ENCODE results near the gene TMEM175. TPM values are rescaled to one million over a fixed set of nuclear protein-coding genes. Genes with fewer than 3 reads are reported as not detected.
A peak's percentile ranks its signal among the peaks of the same experiment; 100 is the strongest.
"Not testable (repeated sequence)": the region's sequence is repeated elsewhere in the genome, so short reads cannot be mapped to it uniquely, and the experiment has no call there.

TMEM175 gene
- total RNA-seq, 1 donor = 28.3 TPM

- no peak for DNase-seq (ENCODE audit: low read depth in 2 of 3, low spot score in 2 of 3)
Observed at GRCh38 chr4:998096-998691, 65.9 kb downstream of the TMEM175 start.

- DNase-seq (ENCODE audit: low read depth in 2 of 3, low spot score in 2 of 3) = not testable (repeated sequence)
Observed at GRCh38 chr4:999240-999863, 67.1 kb downstream of the TMEM175 start.

- DNase-seq (ENCODE audit: low read depth in 2 of 3, low spot score in 2 of 3) = no peak
Observed at GRCh38 chr4:999882-1000425, 67.7 kb downstream of the TMEM175 start.

GRCh38 chr4:1000686-1001260 lies 68.5 kb downstream of the TMEM175 start:
- DNase-seq (ENCODE audit: low read depth in 2 of 3, low spot score in 2 of 3) = no peak

GRCh38 chr4:1001561-1002130 lies 69.4 kb downstream of the TMEM175 start:
- no peak for DNase-seq (ENCODE audit: low read depth in 2 of 3, low spot score in 2 of 3)

- DNase-seq (ENCODE audit: low read depth in 2 of 3, low spot score in 2 of 3) = peak in 2 of 3 donors; percentile 42 to 55
Observed at GRCh38 chr4:1002131-1002630, 69.9 kb downstream of the TMEM175 start.

GRCh38 chr4:1002631-1003251 lies 70.5 kb downstream of the TMEM175 start:
- DNase-seq (ENCODE audit: low read depth in 2 of 3, low spot score in 2 of 3) = no peak

- DNase-seq (ENCODE audit: low read depth in 2 of 3, low spot score in 2 of 3) = no peak
Observed at GRCh38 chr4:1003271-1004070, 71.2 kb downstream of the TMEM175 start.

GRCh38 chr4:1004071-1004418 lies 71.8 kb downstream of the TMEM175 start:
- no peak for DNase-seq (ENCODE audit: low read depth in 2 of 3, low spot score in 2 of 3)

GRCh38 chr4:1004557-1005485 lies 72.6 kb downstream of the TMEM175 start:
- DNase-seq (ENCODE audit: low read depth in 2 of 3, low spot score in 2 of 3) = no peak

GRCh38 chr4:1006856-1007255 lies 74.6 kb downstream of the TMEM175 start:
- DNase-seq (ENCODE audit: low read depth in 2 of 3, low spot score in 2 of 3) = no peak

Other genes starting within 250 kb of the TMEM175 start
- 5.9 TPM for gene SLC49A3, start 243.3 kb upstream of the TMEM175 start, total RNA-seq
- gene PCGF3, start 226.6 kb upstream of the TMEM175 start, total RNA-seq = 51.2 TPM
- not detected for gene CPLX1, start 106.3 kb upstream of the TMEM175 start, total RNA-seq
- 107 TPM for gene GAK, start 144 bp upstream of the TMEM175 start, total RNA-seq
- 13.5 TPM for gene DGKQ, start 41.1 kb downstream of the TMEM175 start, total RNA-seq
- gene IDUA, start 54.6 kb downstream of the TMEM175 start, total RNA-seq = 21.8 TPM
- 0.27 TPM for gene SLC26A1, start 60.9 kb downstream of the TMEM175 start, total RNA-seq
- 43.1 TPM for gene FGFRL1, start 79.2 kb downstream of the TMEM175 start, total RNA-seq
- gene RNF212, start 181.1 kb downstream of the TMEM175 start, total RNA-seq = 1.1 TPM
- 4.0 TPM for gene SPON2, start 240.1 kb downstream of the TMEM175 start, total RNA-seq

All from hematopoietic multipotent progenitor cell (in vitro differentiated cells).